SK-N-SH (cell line): Measurements from ENCODE around the gene TRIM8. TPM values are rescaled to one million over a fixed set of nuclear protein-coding genes. Genes with fewer than 3 reads are reported as not detected.

Experiments
- CTCF ChIA-PET: fragments of 300-600, 350-600 bp; formaldehyde crosslinking; extraction: SDS; loops from one replicate; lab custom pipeline; 2021; lab: Yijun Ruan, JAX
- POLR2A ChIA-PET: fragments of 350-600 bp; sonication (Branson Sonifier 250); formaldehyde crosslinking; extraction: SDS; loops from one replicate; lab custom pipeline; 2020; ENCODE audit warnings: antibody characterized with exemption, inconsistent platforms; lab: Yijun Ruan, JAX
- DNase-seq: peaks from one replicate; pipeline ENCODE4 v3.0.0; 2012
- H2AFZ ChIP-seq: fragments of 200-600 bp; sonication (generic); 2 replicates; pipeline ENCODE4 v1.8.1; 2016; ENCODE audit warnings: antibody characterized with exemption, mild to moderate bottlenecking, low read depth
- H3F3A ChIP-seq: fragments of 200-600 bp; sonication (generic); replicated peaks from 2 replicates; pipeline ENCODE3; 2016; ENCODE audit warnings: antibody characterized with exemption, mild to moderate bottlenecking; ENCODE audit not compliant: insufficient read depth
- H3K27ac ChIP-seq, 2 experiments: fragments of 200-500 bp in 1 of 2; fragments of 200-600 bp in 1 of 2; sonication (Bioruptor generic) in 1 of 2; sonication (generic), shearing (Covaris generic) in 1 of 2; 2 replicates each; pipeline versions ENCODE4 v1.5.1 to v1.6.1; 2014 to 2016; ENCODE audit warnings: low read depth in 2 of 2, inconsistent platforms in 1 of 2, low read length in 1 of 2, mild to moderate bottlenecking in 1 of 2, mixed read lengths in 1 of 2
- H3K27me3 ChIP-seq: fragments of 200-600 bp; sonication (generic), shearing (Covaris generic); 2 replicates; pipeline ENCODE4 v1.6.1; 2016; ENCODE audit warnings: mixed run types; ENCODE audit not compliant: insufficient read depth
- H3K36me3 ChIP-seq, 2 experiments: fragments of 200-500 bp in 1 of 2; fragments of 200-600 bp in 1 of 2; sonication (Bioruptor generic) in 1 of 2; sonication (generic) in 1 of 2; replicated peaks in 1 of 2; 2 replicates each; pipeline versions ENCODE3 to v1.5.1; 2014 to 2016; ENCODE audit warnings: low read length in 1 of 2, mild to moderate bottlenecking in 1 of 2; ENCODE audit not compliant: insufficient read depth in 2 of 2, control insufficient read depth in 1 of 2
- H3K4me1 ChIP-seq, 2 experiments: fragments of 200-500 bp in 1 of 2; fragments of 200-600 bp in 1 of 2; sonication (Bioruptor generic) in 1 of 2; sonication (generic), shearing (Covaris generic) in 1 of 2; 2 replicates each; pipeline versions ENCODE4 v1.5.1 to v1.6.1; 2014 to 2016; ENCODE audit warnings: low read depth in 1 of 2, low read length in 1 of 2, mixed run types in 1 of 2; ENCODE audit not compliant: insufficient read depth in 2 of 2, control insufficient read depth in 1 of 2
- H3K4me2 ChIP-seq: fragments of 200-600 bp; sonication (generic), shearing (Covaris generic); 2 replicates; pipeline ENCODE4 v1.6.1; 2017; ENCODE audit warnings: mixed run types
- H3K4me3 ChIP-seq, 2 experiments: fragments of 200-500 bp in 1 of 2; fragments of 200-600 bp in 1 of 2; sonication (Bioruptor generic) in 1 of 2; sonication (generic), shearing (Covaris generic) in 1 of 2; 2 replicates each; pipeline versions ENCODE4 v1.5.1 to v1.8.1; 2014 to 2016; ENCODE audit warnings: low read depth in 2 of 2, inconsistent platforms in 1 of 2, low read length in 1 of 2, mild to moderate bottlenecking in 1 of 2, mixed read lengths in 1 of 2, moderate library complexity in 1 of 2
- H3K79me2 ChIP-seq: fragments of 200-600 bp; sonication (generic); 2 replicates; pipeline ENCODE4 v1.8.1; 2017; ENCODE audit warnings: mild to moderate bottlenecking; ENCODE audit not compliant: insufficient read depth
- H3K9ac ChIP-seq: fragments of 200-600 bp; sonication (generic); 2 replicates; pipeline ENCODE4 v1.6.1; 2017; ENCODE audit warnings: mixed run types
- H3K9me2 ChIP-seq: fragments of 200-600 bp; sonication (generic); 2 replicates; pipeline ENCODE4 v1.6.1; 2017; ENCODE audit warnings: mixed run types
- H3K9me3 ChIP-seq: fragments of 200-600 bp; sonication (generic); 2 replicates; pipeline ENCODE4 v1.6.1; 2017; ENCODE audit warnings: mixed run types, mild to moderate bottlenecking, moderate library complexity
- H4K20me1 ChIP-seq: fragments of 200-600 bp; sonication (generic); 2 replicates; pipeline ENCODE4 v1.6.1; 2017; ENCODE audit warnings: mild to moderate bottlenecking, mixed run types; ENCODE audit not compliant: insufficient read depth
- FOXJ3 ChIP-seq: sonication (generic); formaldehyde crosslinking; IDR thresholded peaks from 2 replicates; pipeline ENCODE4 v1.5.1; 2020; ENCODE audit warnings: mild to moderate bottlenecking, missing genetic modification reagents
- GATA2 ChIP-seq: sonication (generic); formaldehyde crosslinking; IDR thresholded peaks from 2 replicates; pipeline ENCODE4 v1.5.0; 2020; ENCODE audit warnings: mild to moderate bottlenecking, missing genetic modification reagents
- IRF3 ChIP-seq: fragments of 150-350 bp; IDR thresholded peaks from 2 replicates; pipeline ENCODE4 v1.6.1; 2016; ENCODE audit warnings: mild to moderate bottlenecking, low read depth, low read length
- JUND ChIP-seq: IDR thresholded peaks from 2 replicates; pipeline ENCODE4 v1.4.0; 2012
- MEF2A ChIP-seq: IDR thresholded peaks from 2 replicates; pipeline ENCODE4 v1.4.0; 2012; ENCODE audit warnings: low read depth, borderline replicate concordance
- MXI1 ChIP-seq: IDR thresholded peaks from 2 replicates; pipeline ENCODE4 v1.6.1; 2012; ENCODE audit warnings: mild to moderate bottlenecking, low read depth, low read length, improper control_type of control experiment
- NFIC ChIP-seq: IDR thresholded peaks from 2 replicates; pipeline ENCODE4 v1.4.0; 2012; ENCODE audit warnings: borderline replicate concordance
- POLR2AphosphoS5 ChIP-seq: IDR thresholded peaks from 2 replicates; pipeline ENCODE4 v1.6.1; 2012; ENCODE audit warnings: low read depth, low read length
- RAD21 ChIP-seq: IDR thresholded peaks from 2 replicates; pipeline ENCODE4 v1.6.1; 2012; ENCODE audit warnings: mild to moderate bottlenecking, low read length
- TEAD4 ChIP-seq: IDR thresholded peaks from 2 replicates; pipeline ENCODE4 v1.4.0; 2012; ENCODE audit warnings: mild to moderate bottlenecking, borderline replicate concordance; ENCODE audit not compliant: insufficient read depth
- YY1 ChIP-seq: IDR thresholded peaks from 2 replicates; pipeline ENCODE4 v1.4.0; 2012; ENCODE audit warnings: low read depth, mild to moderate bottlenecking
- WGBS: methylation state at CpG from one replicate; pipeline ENCODE4 v1.1.6; 2017; ENCODE audit warnings: low lambda C conversion rate; 5-methylcytosine and 5-hydroxymethylcytosine counted together
- polyA plus RNA-seq, 3 experiments: library from polyadenylated mRNA; depleted of rRNA; stranded (reverse); fragments of >200 nt; gene quantifications; 2 replicates each; pipeline ENCODE4 v1.2.3, GENCODE V29; 2012
- TF ChIP-seq, protein P1 (sequence below): IDR thresholded peaks from 2 replicates; pipeline ENCODE4; 2012
- TF ChIP-seq, protein P2 (sequence below): IDR thresholded peaks from 2 replicates; pipeline ENCODE4 v1.4.0; 2012; ENCODE audit warnings: low read depth
- TF ChIP-seq, protein P3 (sequence below): fragments of 150-350 bp; IDR thresholded peaks from 2 replicates; pipeline ENCODE4 v1.6.1; 2017; ENCODE audit warnings: antibody characterized with exemption, low read length, low read depth, borderline replicate concordance

TRIM8 gene
- polyA plus RNA-seq, 1 of the 3 experiments (the other 2 are of a cell fraction): 108 TPM

- Histone ChIP-seq H3K9me2 (no peaks in the 10 kb centered on the region), H3K27ac (no peak overlapping the region), H3K4me3 (no peak overlapping the region), H3K36me3 (peaks cover 14 to 41% of the 10 kb centered on the region in 2 experiments), H2AFZ (no peak overlapping the region), H3K9ac (no peak overlapping the region), H3K4me2 (no peak overlapping the region), H3F3A (peaks cover 4% of the 10 kb centered on the region), H3K27me3 (no peaks in the 10 kb centered on the region), H3K79me2 (peaks cover 85% of the 10 kb centered on the region), H4K20me1 (peaks cover 80% of the 10 kb centered on the region), H3K4me1 (peaks cover 22 to 42% of the 10 kb centered on the region in 2 experiments; a peak in 3 of 4 replicates), H3K9me3 (no peaks in the 10 kb centered on the region)
- CTCF ChIA-PET: interaction anchor here (1.3 to 3.6 kb wide), 2 partner anchors 17 to 258 kb away, joined by 3 to 33 read pairs; no protein-coding TSS in a partner anchor
- no peak for DNase-seq
- POLR2A ChIA-PET: no interaction called here
- 92% methylated on average over 12 of the region's 12 CpGs for WGBS
- no peak for TF ChIP-seq POLR2AphosphoS5
- no peak for TF ChIP-seq YY1
Measured at GRCh38 chr10:102652170-102652916, 8.1 kb downstream of the TRIM8 start.

DNA sequence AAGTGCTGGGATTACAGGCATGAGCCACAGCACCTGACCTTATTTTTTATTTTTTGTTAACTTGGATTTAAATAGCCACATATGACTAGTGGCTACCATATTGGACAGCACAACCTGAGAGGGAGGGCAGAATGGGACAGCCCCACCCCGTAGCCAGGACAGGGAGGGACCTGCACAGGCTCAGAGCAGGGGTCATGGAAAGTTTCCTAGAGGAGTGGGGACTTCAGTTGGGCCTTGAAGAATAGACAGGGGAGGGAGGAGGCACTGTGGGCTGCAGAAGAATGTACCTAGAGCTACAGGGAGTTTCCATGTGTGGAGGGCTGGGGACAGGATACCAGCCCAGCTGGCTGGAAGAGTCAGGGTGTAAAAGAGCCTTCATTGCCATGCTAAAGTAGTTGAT lies 8.8 kb downstream of the TRIM8 start:
- peaks cover 73% of the 10 kb centered on the region for H4K20me1 ChIP-seq
- peaks cover 14 to 35% of the 10 kb centered on the region in 2 experiments; a peak in 3 of 4 replicates for H3K4me1 ChIP-seq
- H3K9ac ChIP-seq: no peak overlapping the region
- peaks cover 78% of the 10 kb centered on the region for H3K79me2 ChIP-seq
- H3K27me3 ChIP-seq: no peaks in the 10 kb centered on the region
- CTCF ChIA-PET: interaction anchor here (1.6 kb wide), 1 partner anchor 17 kb away, joined by 5 read pairs; no protein-coding TSS in a partner anchor
- H2AFZ ChIP-seq: no peak overlapping the region
- H3K36me3 ChIP-seq: peaks cover 19 to 47% of the 10 kb centered on the region in 2 experiments
- H3K9me3 ChIP-seq: no peaks in the 10 kb centered on the region
- POLR2A ChIA-PET: no interaction called here
- H3K4me2 ChIP-seq: no peak overlapping the region
- H3K9me2 ChIP-seq: no peaks in the 10 kb centered on the region
- no peak overlapping the region for H3K4me3 ChIP-seq
- H3F3A ChIP-seq: peaks cover 7% of the 10 kb centered on the region
- no peak for DNase-seq
- H3K27ac ChIP-seq: no peak overlapping the region
- no peak for TF ChIP-seq RAD21
- no peak for TF ChIP-seq NFIC
- no peak for TF ChIP-seq FOXJ3 (CRISPR knock-in tag)
- no peak for TF ChIP-seq IRF3
- TF ChIP-seq, protein P1, sequence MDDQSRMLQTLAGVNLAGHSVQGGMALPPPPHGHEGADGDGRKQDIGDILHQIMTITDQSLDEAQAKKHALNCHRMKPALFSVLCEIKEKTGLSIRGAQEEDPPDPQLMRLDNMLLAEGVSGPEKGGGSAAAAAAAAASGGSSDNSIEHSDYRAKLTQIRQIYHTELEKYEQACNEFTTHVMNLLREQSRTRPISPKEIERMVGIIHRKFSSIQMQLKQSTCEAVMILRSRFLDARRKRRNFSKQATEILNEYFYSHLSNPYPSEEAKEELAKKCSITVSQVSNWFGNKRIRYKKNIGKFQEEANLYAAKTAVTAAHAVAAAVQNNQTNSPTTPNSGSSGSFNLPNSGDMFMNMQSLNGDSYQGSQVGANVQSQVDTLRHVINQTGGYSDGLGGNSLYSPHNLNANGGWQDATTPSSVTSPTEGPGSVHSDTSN: no peak
- WGBS: 91% methylated on average over 1 of the region's 1 CpG

- H3K4me2 ChIP-seq: no peak overlapping the region
- no peaks in the 10 kb centered on the region for H3K9me2 ChIP-seq
- WGBS: 88% methylated on average over 5 of the region's 7 CpGs
- ChIA-PET POLR2A (interaction anchor here (0.5 kb wide), 1 partner anchor 16 kb away, joined by 5 read pairs; no protein-coding TSS in a partner anchor), CTCF (interaction anchor here (2.2 kb wide), 1 partner anchor 10 kb away, joined by 8 read pairs; the partner anchor contains the start of gene TRIM8)
- no peak overlapping the region for H3K9ac ChIP-seq
- peaks cover 63% of the 10 kb centered on the region for H3K79me2 ChIP-seq
- no peak for DNase-seq
- H3K4me1 ChIP-seq: peaks cover under 1 to 20% of the 10 kb centered on the region in 2 experiments; a peak in 2 of 4 replicates
- peaks cover 19 to 52% of the 10 kb centered on the region in 2 experiments for H3K36me3 ChIP-seq
- H3K27ac ChIP-seq: no peak overlapping the region
- H3F3A ChIP-seq: peaks cover 16% of the 10 kb centered on the region
- H4K20me1 ChIP-seq: peaks cover 63% of the 10 kb centered on the region
- H3K4me3 ChIP-seq: no peak overlapping the region
- no peaks in the 10 kb centered on the region for H3K27me3 ChIP-seq
- no peak overlapping the region for H2AFZ ChIP-seq
- no peaks in the 10 kb centered on the region for H3K9me3 ChIP-seq
- no peak for TF ChIP-seq GATA2 (CRISPR knock-in tag)
- no peak for TF ChIP-seq MXI1
- TF ChIP-seq, protein P2, sequence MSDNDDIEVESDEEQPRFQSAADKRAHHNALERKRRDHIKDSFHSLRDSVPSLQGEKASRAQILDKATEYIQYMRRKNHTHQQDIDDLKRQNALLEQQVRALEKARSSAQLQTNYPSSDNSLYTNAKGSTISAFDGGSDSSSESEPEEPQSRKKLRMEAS: no peak
- TF ChIP-seq RAD21: no peak
- TF ChIP-seq, protein P1: no peak
- TF ChIP-seq YY1: no peak
- no peak for TF ChIP-seq POLR2AphosphoS5
- TF ChIP-seq MEF2A: no peak
- TF ChIP-seq JUND: no peak
- TF ChIP-seq, protein P3, sequence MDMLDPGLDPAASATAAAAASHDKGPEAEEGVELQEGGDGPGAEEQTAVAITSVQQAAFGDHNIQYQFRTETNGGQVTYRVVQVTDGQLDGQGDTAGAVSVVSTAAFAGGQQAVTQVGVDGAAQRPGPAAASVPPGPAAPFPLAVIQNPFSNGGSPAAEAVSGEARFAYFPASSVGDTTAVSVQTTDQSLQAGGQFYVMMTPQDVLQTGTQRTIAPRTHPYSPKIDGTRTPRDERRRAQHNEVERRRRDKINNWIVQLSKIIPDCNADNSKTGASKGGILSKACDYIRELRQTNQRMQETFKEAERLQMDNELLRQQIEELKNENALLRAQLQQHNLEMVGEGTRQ: no peak
- TF ChIP-seq TEAD4: no peak
- no peak for TF ChIP-seq FOXJ3 (CRISPR knock-in tag)
Measured at GRCh38 chr10:102654566-102654965, 10.3 kb downstream of the TRIM8 start.
